C1 segment of cervical spinal cord (tissue), 14 donors: ENCODE measurements around the gene ELMO2.
A peak's percentile ranks its signal among the peaks of the same experiment; 100 is the strongest.
"Not testable (repeated sequence)": the region's sequence is repeated elsewhere in the genome, so short reads cannot be mapped to it uniquely, and the experiment has no call there.

Experiments used
- DNase-seq, 14 donors: peaks; one replicate each; lab custom pipeline; 2025; lab: John Stamatoyannopoulos, UW

The ELMO2 gene

GRCh38 chr20:46406986-46407670 lies 713 bp upstream of the ELMO2 start:
- DNase-seq = peak in 7 of 14 donors; percentile 45 to 85 (median 71)

- DNase-seq = peak in 7 of 14 donors; percentile 25 to 50 (median 40)
These were observed 4.0 kb downstream of the ELMO2 start for GRCh38 chr20:46402331-46402811.

GRCh38 chr20:46401478-46401860 lies 4.9 kb downstream of the ELMO2 start:
- peak in 1 of 14 donors; percentile 44 for DNase-seq

GRCh38 chr20:46400828-46401477 lies 5.5 kb downstream of the ELMO2 start:
- no peak for DNase-seq

GRCh38 chr20:46400253-46400652 lies 6.2 kb downstream of the ELMO2 start:
- peak in 1 of 14 donors; percentile 73 for DNase-seq

- peak in 1 of 14 donors; percentile 27 for DNase-seq
These were observed 7.0 kb downstream of the ELMO2 start for GRCh38 chr20:46399401-46399800.

GRCh38 chr20:46398963-46399362 lies 7.5 kb downstream of the ELMO2 start:
- peak in 1 of 14 donors; percentile 54 for DNase-seq

- no peak for DNase-seq
These were observed 10.2 kb downstream of the ELMO2 start for GRCh38 chr20:46396052-46396740.

GRCh38 chr20:46394872-46395760 lies 11.3 kb downstream of the ELMO2 start:
- no peak for DNase-seq

- DNase-seq = no peak
These were observed 12.4 kb downstream of the ELMO2 start for GRCh38 chr20:46393967-46394366.

- DNase-seq = peak in 3 of 14 donors; percentile 34 to 97 (median 56)
These were observed 17.5 kb downstream of the ELMO2 start for GRCh38 chr20:46388937-46389336.

- DNase-seq = peak in 1 of 14 donors; percentile 91
These were observed 18.1 kb downstream of the ELMO2 start for GRCh38 chr20:46388201-46388836.

GRCh38 chr20:46387054-46387453 lies 19.4 kb downstream of the ELMO2 start:
- not testable (repeated sequence) for DNase-seq

- DNase-seq = no peak
These were observed 27.9 kb downstream of the ELMO2 start for GRCh38 chr20:46378412-46379009.

- DNase-seq = no peak
These were observed 28.9 kb downstream of the ELMO2 start for GRCh38 chr20:46377518-46377917.

- DNase-seq = no peak
These were observed 30.1 kb downstream of the ELMO2 start for GRCh38 chr20:46376196-46376785.

GRCh38 chr20:46375771-46376170 lies 30.6 kb downstream of the ELMO2 start:
- no peak for DNase-seq

GRCh38 chr20:46374383-46374782 lies 32.0 kb downstream of the ELMO2 start:
- DNase-seq = no peak

- no peak for DNase-seq
These were observed 34.8 kb downstream of the ELMO2 start for GRCh38 chr20:46371656-46372055.

- no peak for DNase-seq
These were observed 37.5 kb downstream of the ELMO2 start for GRCh38 chr20:46368902-46369268.
